HEK293 (cell line): ENCODE measurements around the gene SLCO4A1.

ENCODE experiments used
- EGR2 ChIP-seq: fragments of 450-650 bp; formaldehyde crosslinking; IDR thresholded peaks from 2 replicates; pipeline ENCODE4 v1.5.1; 2016; ENCODE audit warnings: low read depth, missing biosample characterization, missing genetic modification characterization
- HOXC10 ChIP-seq: sonication (generic); formaldehyde crosslinking; IDR thresholded peaks from 2 replicates; pipeline ENCODE4 v1.8.1; 2023; ENCODE audit warnings: mild to moderate bottlenecking, missing genetic modification reagents
- KLF10 ChIP-seq: fragments of 450-650 bp; IDR thresholded peaks from 2 replicates; pipeline ENCODE4 v1.5.1; 2018; ENCODE audit warnings: missing biosample characterization, mild to moderate bottlenecking, missing genetic modification characterization
- SP2 ChIP-seq: fragments of 450-650 bp; formaldehyde crosslinking; IDR thresholded peaks from 2 replicates; pipeline ENCODE4 v1.5.1; 2016; ENCODE audit warnings: missing biosample characterization, missing genetic modification characterization
- TRIM28 ChIP-seq: IDR thresholded peaks from 2 replicates; pipeline ENCODE4 v1.6.1; 2011; ENCODE audit warnings: low read length, control low read depth, borderline replicate concordance
- ZBTB48 ChIP-seq: fragments of 450-650 bp; formaldehyde crosslinking; IDR thresholded peaks from 2 replicates; pipeline ENCODE4 v1.5.1; 2016; ENCODE audit warnings: missing biosample characterization, missing genetic modification characterization
- ZBTB49 ChIP-seq: fragments of 450-650 bp; formaldehyde crosslinking; IDR thresholded peaks from 2 replicates; pipeline ENCODE4 v1.5.1; 2016; ENCODE audit warnings: missing biosample characterization, missing genetic modification characterization, low read depth
- ZBTB8A ChIP-seq: fragments of 450-650 bp; formaldehyde crosslinking; IDR thresholded peaks from 2 replicates; pipeline ENCODE4 v1.5.1; 2016; ENCODE audit warnings: missing biosample characterization, missing genetic modification characterization
- ZFP69B ChIP-seq: fragments of 450-650 bp; formaldehyde crosslinking; IDR thresholded peaks from 2 replicates; pipeline ENCODE4 v1.5.1; 2016; ENCODE audit warnings: missing biosample characterization, missing genetic modification characterization
- ZNF112 ChIP-seq: fragments of 450-650 bp; formaldehyde crosslinking; IDR thresholded peaks from 2 replicates; pipeline ENCODE4 v1.5.0; 2017; ENCODE audit warnings: missing biosample characterization, missing genetic modification characterization
- ZNF174 ChIP-seq: fragments of 450-650 bp; formaldehyde crosslinking; IDR thresholded peaks from 2 replicates; pipeline ENCODE4 v1.5.0; 2017; ENCODE audit warnings: missing biosample characterization, mild to moderate bottlenecking, missing genetic modification characterization
- ZNF214 ChIP-seq: fragments of 450-650 bp; formaldehyde crosslinking; IDR thresholded peaks from 2 replicates; pipeline ENCODE4 v1.5.1; 2017; ENCODE audit warnings: missing biosample characterization, mild to moderate bottlenecking, missing genetic modification characterization, borderline replicate concordance
- ZNF24 ChIP-seq: fragments of 450-650 bp; formaldehyde crosslinking; IDR thresholded peaks from 2 replicates; pipeline ENCODE4 v1.5.1; 2016; ENCODE audit warnings: missing biosample characterization, missing genetic modification characterization
- ZNF26 ChIP-seq: fragments of 450-650 bp; formaldehyde crosslinking; IDR thresholded peaks from 2 replicates; pipeline ENCODE4 v1.5.1; 2016; ENCODE audit warnings: missing biosample characterization, missing genetic modification characterization
- ZNF501 ChIP-seq: fragments of 450-650 bp; formaldehyde crosslinking; IDR thresholded peaks from 2 replicates; pipeline ENCODE4 v1.5.1; 2016; ENCODE audit warnings: missing biosample characterization, missing genetic modification characterization
- ZNF518A ChIP-seq: fragments of 450-650 bp; formaldehyde crosslinking; conservative IDR thresholded peaks from 2 replicates; pipeline ENCODE4 v1.5.1; 2016; ENCODE audit warnings: low read depth, missing biosample characterization, missing genetic modification characterization
- ZNF544 ChIP-seq: fragments of 450-650 bp; formaldehyde crosslinking; IDR thresholded peaks from 2 replicates; pipeline ENCODE4 v1.5.0; 2017; ENCODE audit warnings: missing biosample characterization, missing genetic modification characterization
- ZNF600 ChIP-seq: fragments of 450-650 bp; formaldehyde crosslinking; IDR thresholded peaks from 2 replicates; pipeline ENCODE4 v1.5.1; 2016; ENCODE audit warnings: missing biosample characterization, missing genetic modification characterization
- ZNF658 ChIP-seq: fragments of 450-650 bp; formaldehyde crosslinking; IDR thresholded peaks from 2 replicates; pipeline ENCODE4; 2016; ENCODE audit warnings: missing biosample characterization, missing genetic modification characterization
- ZNF701 ChIP-seq: fragments of 450-650 bp; formaldehyde crosslinking; IDR thresholded peaks from 2 replicates; pipeline ENCODE4 v1.5.1; 2016; ENCODE audit warnings: missing biosample characterization, missing genetic modification characterization
- ZNF785 ChIP-seq: fragments of 450-650 bp; formaldehyde crosslinking; IDR thresholded peaks from 2 replicates; pipeline ENCODE4 v1.5.1; 2016; ENCODE audit warnings: missing biosample characterization, missing genetic modification characterization
- ZNF830 ChIP-seq: fragments of 450-650 bp; IDR thresholded peaks from 2 replicates; pipeline ENCODE4 v1.5.0; 2018; ENCODE audit warnings: missing biosample characterization, missing genetic modification characterization, low read depth, mild to moderate bottlenecking, moderate library complexity
- ZNF837 ChIP-seq: fragments of 450-650 bp; formaldehyde crosslinking; IDR thresholded peaks from 2 replicates; pipeline ENCODE4 v1.5.1; 2016; ENCODE audit warnings: missing biosample characterization, missing genetic modification characterization
- TF ChIP-seq, protein P1 (sequence below): fragments of 450-650 bp; formaldehyde crosslinking; IDR thresholded peaks from 2 replicates; pipeline ENCODE4 v1.5.1; 2016; ENCODE audit warnings: missing biosample characterization, missing genetic modification characterization, low read depth
- TF ChIP-seq, protein P2 (sequence below): fragments of 450-650 bp; formaldehyde crosslinking; IDR thresholded peaks from 2 replicates; pipeline ENCODE4 v1.5.1; 2016; ENCODE audit warnings: missing biosample characterization, missing genetic modification characterization
- TF ChIP-seq, protein P3 (sequence below): fragments of 450-650 bp; formaldehyde crosslinking; IDR thresholded peaks from 2 replicates; pipeline ENCODE4 v1.5.1; 2017; ENCODE audit warnings: missing biosample characterization, missing genetic modification characterization

SLCO4A1 gene

DNA sequence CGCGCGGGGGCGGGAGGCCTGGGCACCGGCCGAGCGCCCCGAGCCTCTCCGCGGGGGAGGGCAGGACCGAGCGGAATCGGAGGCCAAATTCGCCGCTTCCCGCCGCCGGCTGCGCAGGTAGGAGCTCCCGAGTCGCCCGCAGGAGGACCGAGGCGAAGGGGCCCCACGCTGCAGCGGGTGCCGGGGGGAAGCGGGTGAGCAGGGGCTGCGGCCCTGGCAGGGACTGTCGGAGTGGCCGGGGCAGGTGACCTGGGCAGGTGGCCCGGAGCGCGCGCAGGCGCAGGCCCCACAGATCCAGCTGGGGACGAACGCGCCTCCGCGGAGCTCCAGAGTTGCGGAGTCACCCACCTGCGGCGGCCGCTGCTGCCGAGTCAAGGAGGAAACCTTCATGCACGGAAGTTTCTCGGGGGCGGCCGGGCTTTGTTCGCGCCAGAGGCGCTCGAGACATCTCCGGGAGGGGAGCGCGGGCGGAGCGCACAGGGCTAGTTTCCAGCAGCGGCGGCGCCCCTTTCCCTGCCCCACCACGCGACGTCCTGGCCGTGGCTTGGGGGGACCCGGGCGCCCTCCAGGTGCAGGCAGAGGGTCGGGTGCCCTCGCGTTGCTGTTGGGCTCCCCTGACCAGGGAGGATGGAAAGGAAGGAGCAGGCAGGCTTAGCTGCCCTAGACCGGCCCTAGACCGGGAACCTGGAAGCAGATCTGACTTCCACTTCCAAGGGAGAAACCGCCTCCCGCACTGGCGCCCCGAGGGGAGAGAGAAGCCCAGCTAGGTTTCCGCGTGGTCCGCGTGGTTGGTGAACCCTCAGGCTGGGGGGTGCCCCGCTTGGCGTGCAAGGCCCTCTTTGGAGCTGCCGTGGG lies 590 bp downstream of the SLCO4A1 start (continued):
- peak; percentile 31; the same call in 1 of the 2 replicates for TF ChIP-seq EGR2 (tag by site-specific recombination)
- TF ChIP-seq, protein P1, sequence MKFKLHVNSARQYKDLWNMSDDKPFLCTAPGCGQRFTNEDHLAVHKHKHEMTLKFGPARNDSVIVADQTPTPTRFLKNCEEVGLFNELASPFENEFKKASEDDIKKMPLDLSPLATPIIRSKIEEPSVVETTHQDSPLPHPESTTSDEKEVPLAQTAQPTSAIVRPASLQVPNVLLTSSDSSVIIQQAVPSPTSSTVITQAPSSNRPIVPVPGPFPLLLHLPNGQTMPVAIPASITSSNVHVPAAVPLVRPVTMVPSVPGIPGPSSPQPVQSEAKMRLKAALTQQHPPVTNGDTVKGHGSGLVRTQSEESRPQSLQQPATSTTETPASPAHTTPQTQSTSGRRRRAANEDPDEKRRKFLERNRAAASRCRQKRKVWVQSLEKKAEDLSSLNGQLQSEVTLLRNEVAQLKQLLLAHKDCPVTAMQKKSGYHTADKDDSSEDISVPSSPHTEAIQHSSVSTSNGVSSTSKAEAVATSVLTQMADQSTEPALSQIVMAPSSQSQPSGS = no peak
- no peak for TF ChIP-seq ZNF837 (tag by site-specific recombination)
- no peak for TF ChIP-seq ZNF26
- no peak for TF ChIP-seq ZNF518A (tag by site-specific recombination)
- TF ChIP-seq SP2 (tag by site-specific recombination) = no peak; the same call in 1 of the 2 replicates
- no peak for TF ChIP-seq ZNF658
- peak; percentile 56; the same call in 1 of the 2 replicates for TF ChIP-seq ZBTB8A
- no peak for TF ChIP-seq ZBTB49
- 0 out of 2 replicates have a peak, but pooled peaks have one; percentile 40 for TF ChIP-seq ZNF600 (tag by site-specific recombination)
- TF ChIP-seq ZFP69B = no peak
- TF ChIP-seq ZBTB48 = peak; percentile 29; the same call in 1 of the 2 replicates
- TF ChIP-seq, protein P2, sequence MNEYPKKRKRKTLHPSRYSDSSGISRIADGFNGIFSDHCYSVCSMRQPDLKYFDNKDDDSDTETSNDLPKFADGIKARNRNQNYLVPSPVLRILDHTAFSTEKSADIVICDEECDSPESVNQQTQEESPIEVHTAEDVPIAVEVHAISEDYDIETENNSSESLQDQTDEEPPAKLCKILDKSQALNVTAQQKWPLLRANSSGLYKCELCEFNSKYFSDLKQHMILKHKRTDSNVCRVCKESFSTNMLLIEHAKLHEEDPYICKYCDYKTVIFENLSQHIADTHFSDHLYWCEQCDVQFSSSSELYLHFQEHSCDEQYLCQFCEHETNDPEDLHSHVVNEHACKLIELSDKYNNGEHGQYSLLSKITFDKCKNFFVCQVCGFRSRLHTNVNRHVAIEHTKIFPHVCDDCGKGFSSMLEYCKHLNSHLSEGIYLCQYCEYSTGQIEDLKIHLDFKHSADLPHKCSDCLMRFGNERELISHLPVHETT (tag by site-specific recombination) = no peak
- no peak for TF ChIP-seq ZNF174
- TF ChIP-seq HOXC10 (CRISPR knock-in tag) = no peak
- TF ChIP-seq ZNF24 (tag by site-specific recombination) = no peak
- TF ChIP-seq ZNF501 (tag by site-specific recombination) = no peak
- TF ChIP-seq ZNF112 = no peak
- TF ChIP-seq ZNF701 = no peak
- no peak for TF ChIP-seq KLF10 (tag by site-specific recombination)
- TF ChIP-seq, protein P3, sequence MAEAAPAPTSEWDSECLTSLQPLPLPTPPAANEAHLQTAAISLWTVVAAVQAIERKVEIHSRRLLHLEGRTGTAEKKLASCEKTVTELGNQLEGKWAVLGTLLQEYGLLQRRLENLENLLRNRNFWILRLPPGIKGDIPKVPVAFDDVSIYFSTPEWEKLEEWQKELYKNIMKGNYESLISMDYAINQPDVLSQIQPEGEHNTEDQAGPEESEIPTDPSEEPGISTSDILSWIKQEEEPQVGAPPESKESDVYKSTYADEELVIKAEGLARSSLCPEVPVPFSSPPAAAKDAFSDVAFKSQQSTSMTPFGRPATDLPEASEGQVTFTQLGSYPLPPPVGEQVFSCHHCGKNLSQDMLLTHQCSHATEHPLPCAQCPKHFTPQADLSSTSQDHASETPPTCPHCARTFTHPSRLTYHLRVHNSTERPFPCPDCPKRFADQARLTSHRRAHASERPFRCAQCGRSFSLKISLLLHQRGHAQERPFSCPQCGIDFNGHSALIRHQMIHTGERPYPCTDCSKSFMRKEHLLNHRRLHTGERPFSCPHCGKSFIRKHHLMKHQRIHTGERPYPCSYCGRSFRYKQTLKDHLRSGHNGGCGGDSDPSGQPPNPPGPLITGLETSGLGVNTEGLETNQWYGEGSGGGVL = no peak
- no peak for TF ChIP-seq ZNF214 (tag by site-specific recombination)
- TF ChIP-seq ZNF544 = no peak
- no peak for TF ChIP-seq ZNF830 (tag by site-specific recombination)
- no peak for TF ChIP-seq ZNF785 (tag by site-specific recombination)
- no peak for TF ChIP-seq TRIM28
